HCT116 (cell line): ENCODE measurements around the gene CNBD2. TPM values are rescaled to one million over a fixed set of nuclear protein-coding genes. Genes with fewer than 3 reads are reported as not detected.

Experiments
- ATAC-seq: fragments of 200-7000 bp; cut with Tn5 transposase; 2 replicates; pipeline ENCODE4 v1.9.1; 2020; ENCODE audit warnings: mild to moderate bottlenecking, moderate library complexity
- BruUV-seq: library from RNA; stranded (reverse); fragments of 400-500 nt; replicated peaks from 2 replicates; lab custom pipeline; 2021; lab: Mats Ljungman, UMichigan
- CTCF ChIA-PET: fragments of 300-600 bp; sonication (Branson Sonifier 250); formaldehyde crosslinking; loops from one replicate; lab custom pipeline; 2021; ENCODE audit warnings: antibody characterized with exemption; lab: Charles Lee
- POLR2A ChIA-PET: fragments of 300-600, 350-600 bp; sonication (Branson Sonifier 250); formaldehyde crosslinking; loops from one replicate; lab custom pipeline; 2021; ENCODE audit warnings: antibody characterized with exemption; lab: Charles Lee
- RAD21 ChIA-PET, 2 experiments: fragments of 300-600 bp; sonication (Branson Sonifier 250); formaldehyde crosslinking; loops; one replicate each; lab custom pipeline; 2023; ENCODE audit warnings: low total read pairs in 2 of 2; ENCODE audit not compliant: uncharacterized antibody in 2 of 2, unreplicated experiment in 2 of 2, low non-redundant PET in 1 of 2; lab: Charles Lee
- DNase-seq: peaks from one replicate; pipeline ENCODE4 v3.0.0-alpha.2; 2010; ENCODE audit warnings: low read depth, low spot score
- H2AFZ ChIP-seq: fragments of 200-600 bp; shearing (Covaris generic), sonication (generic); 2 replicates; pipeline ENCODE4 v1.6.1; 2017; ENCODE audit warnings: low read depth, mixed run types, mixed read lengths, antibody characterized with exemption, low read length; ENCODE audit not compliant: poor library complexity, severe bottlenecking
- H3K27ac ChIP-seq: 2 replicates; pipeline ENCODE4 v1.5.1; 2012; ENCODE audit warnings: low read depth, low read length
- H3K27me3 ChIP-seq: fragments of 200-600 bp; sonication (generic); 2 replicates; pipeline ENCODE4 v1.6.1; 2016; ENCODE audit warnings: mixed run types, low read length, mixed read lengths; ENCODE audit not compliant: insufficient read depth
- H3K36me3 ChIP-seq, 2 experiments: fragments of 200-500 bp in 1 of 2; fragments of 200-600 bp in 1 of 2; sonication (Bioruptor generic) in 1 of 2; sonication (generic) in 1 of 2; 2 replicates each; pipeline versions ENCODE4 v1.5.1 to v1.6.1; 2014 to 2016; ENCODE audit warnings: low read length in 2 of 2, inconsistent platforms in 1 of 2, mixed read lengths in 1 of 2, mixed run types in 1 of 2; ENCODE audit not compliant: insufficient read depth in 2 of 2, control insufficient read depth in 1 of 2
- H3K4me1 ChIP-seq, 2 experiments: fragments of 200-600 bp in 1 of 2; sonication (generic) in 1 of 2; 2 replicates each; pipeline versions ENCODE4 v1.5.1 to v1.6.1; 2012 to 2017; ENCODE audit warnings: low read length in 2 of 2, inconsistent platforms in 1 of 2, mild to moderate bottlenecking in 1 of 2, mixed read lengths in 1 of 2, mixed run types in 1 of 2, moderate library complexity in 1 of 2; ENCODE audit not compliant: insufficient read depth in 2 of 2, control insufficient read depth in 1 of 2
- H3K4me2 ChIP-seq: fragments of 200-600 bp; sonication (generic); 2 replicates; pipeline ENCODE4 v1.6.1; 2017; ENCODE audit warnings: mixed run types, low read length, mixed read lengths
- H3K4me3 ChIP-seq, 2 experiments: fragments of 200-600 bp in 1 of 2; sonication (generic) in 1 of 2; replicated peaks in 1 of 2; 2 replicates each; pipeline ENCODE4 v1.5.1; 2011 to 2016; ENCODE audit warnings: low read length in 2 of 2, control low read depth in 1 of 2, low read depth in 1 of 2, mild to moderate bottlenecking in 1 of 2, mixed read lengths in 1 of 2, mixed run types in 1 of 2
- H3K79me2 ChIP-seq: fragments of 200-600 bp; sonication (generic); 2 replicates; pipeline ENCODE4 v1.6.1; 2017; ENCODE audit warnings: mild to moderate bottlenecking, mixed run types, low read length, moderate library complexity, mixed read lengths; ENCODE audit not compliant: insufficient read depth
- H3K9ac ChIP-seq: fragments of 200-600 bp; sonication (generic); 2 replicates; pipeline ENCODE4 v1.6.1; 2016; ENCODE audit warnings: low read length, mixed read lengths
- H3K9me2 ChIP-seq: fragments of 200-600 bp; sonication (generic), shearing (Covaris generic); 2 replicates; pipeline ENCODE4 v1.6.1; 2017; ENCODE audit warnings: mixed run types, mild to moderate bottlenecking, moderate library complexity; ENCODE audit not compliant: insufficient read depth
- H3K9me3 ChIP-seq, 2 experiments: fragments of 200-500 bp in 1 of 2; fragments of 200-600 bp in 1 of 2; sonication (Bioruptor generic) in 1 of 2; sonication (generic) in 1 of 2; 2 replicates each; pipeline ENCODE4 v1.6.1; 2014 to 2017; ENCODE audit warnings: low read length in 2 of 2, mixed read lengths in 2 of 2, inconsistent platforms in 1 of 2, low read depth in 1 of 2, mild to moderate bottlenecking in 1 of 2, mixed run types in 1 of 2, moderate library complexity in 1 of 2; ENCODE audit not compliant: control insufficient read depth in 1 of 2, insufficient read depth in 1 of 2
- H4K20me1 ChIP-seq: fragments of 200-600 bp; sonication (generic), shearing (Covaris generic); 2 replicates; pipeline ENCODE4 v1.6.1; 2017; ENCODE audit warnings: mixed run types, mild to moderate bottlenecking, moderate library complexity; ENCODE audit not compliant: insufficient read depth
- CEBPB ChIP-seq: IDR thresholded peaks from 2 replicates; pipeline ENCODE4 v1.6.1; 2012; ENCODE audit warnings: low read depth
- EGR1 ChIP-seq: IDR thresholded peaks from 2 replicates; pipeline ENCODE4 v1.6.1; 2012; ENCODE audit warnings: low read depth
- ELF1 ChIP-seq: IDR thresholded peaks from 2 replicates; pipeline ENCODE4 v1.6.1; 2012; ENCODE audit warnings: low read depth, borderline replicate concordance
- EZH2 ChIP-seq: fragments of 200-600 bp; sonication (generic); IDR thresholded peaks from 2 replicates; pipeline ENCODE4 v1.6.1; 2017; ENCODE audit warnings: antibody characterized with exemption, mixed run types
- POLR2A ChIP-seq: IDR thresholded peaks from 2 replicates; pipeline ENCODE4 v1.7.0; 2011; ENCODE audit warnings: borderline replicate concordance; ENCODE audit not compliant: insufficient read depth, insufficient read length; ENCODE audit errors: extremely low read depth
- RAD21 ChIP-seq: IDR thresholded peaks from 2 replicates; pipeline ENCODE4 v1.6.1; 2012; ENCODE audit warnings: low read depth, mild to moderate bottlenecking
- SIN3A ChIP-seq: IDR thresholded peaks from 2 replicates; pipeline ENCODE4 v1.6.1; 2012; ENCODE audit warnings: low read depth
- SRF ChIP-seq: IDR thresholded peaks from 2 replicates; pipeline ENCODE4 v1.6.1; 2012; ENCODE audit warnings: low read depth
- TCF7L2 ChIP-seq: IDR thresholded peaks from 2 replicates; pipeline ENCODE4 v1.7.0; 2011; ENCODE audit warnings: borderline replicate concordance, inconsistent platforms; ENCODE audit not compliant: insufficient read depth, insufficient read length; ENCODE audit errors: extremely low read depth
- YY1 ChIP-seq: IDR thresholded peaks from 2 replicates; pipeline ENCODE4 v1.6.1; 2011; ENCODE audit warnings: low read length, low read depth, moderate library complexity, mild to moderate bottlenecking; ENCODE audit not compliant: insufficient replicate concordance; ENCODE audit errors: extremely low read depth
- ZNF274 ChIP-seq: fragments of 200-500 bp; sonication (Bioruptor generic); IDR thresholded peaks from 2 replicates; pipeline ENCODE4 v1.6.1; 2014; ENCODE audit warnings: mild to moderate bottlenecking, low read depth, low read length, inconsistent platforms
- intact Hi-C: fragments of 100-400 bp; cut with micrococcal nuclease; formaldehyde crosslinking; loops from 2 replicates; pipeline ENCODE4 v1.10.0; 2022
- total RNA-seq: library from RNA; stranded (reverse); gene quantifications from one replicate; pipeline ENCODE4 v1.2.1, GENCODE V29; 2021; ENCODE audit not compliant: unreplicated experiment
- TF ChIP-seq, protein P1 (sequence below): IDR thresholded peaks from 2 replicates; pipeline ENCODE4 v1.6.1; 2012
- TF ChIP-seq, protein P2 (sequence below), 3 experiments: fragments of 200-600 bp in 1 of 3; sonication (generic) in 1 of 3; IDR thresholded peaks in 2 of 3; conservative IDR thresholded peaks in 1 of 3; 2 replicates each; pipeline ENCODE4 v1.5.1; 2012 to 2017; ENCODE audit warnings: low read depth in 2 of 3, low read length in 2 of 3, antibody characterized with exemption in 1 of 3, borderline replicate concordance in 1 of 3, control low read depth in 1 of 3, mild to moderate bottlenecking in 1 of 3, mixed read lengths in 1 of 3, mixed run types in 1 of 3, moderate library complexity in 1 of 3; ENCODE audit not compliant: insufficient read depth in 1 of 3

The CNBD2 gene
- total RNA-seq, 1 experiment from 2014 or later, result 3.1 TPM

DNA sequence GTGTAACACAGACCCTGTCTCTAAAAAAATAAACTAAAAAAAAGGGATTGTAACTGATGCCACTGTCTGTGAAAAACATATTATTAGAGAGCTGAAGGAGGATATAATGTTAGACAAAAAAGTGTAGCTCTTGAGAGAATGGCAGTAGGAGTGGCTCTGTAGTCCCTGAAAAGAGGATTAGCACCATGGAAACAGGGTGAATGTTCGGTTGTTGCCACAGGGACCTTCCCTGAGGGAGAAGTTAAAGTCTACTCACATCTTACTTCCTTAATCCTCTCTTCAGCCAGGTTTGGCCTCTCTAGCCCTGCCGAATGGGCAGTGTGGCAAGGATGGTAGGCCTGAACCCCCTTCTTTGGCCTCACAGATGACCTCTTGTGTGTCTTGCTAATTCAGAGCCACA lies 26.1 kb upstream of the CNBD2 start:
- ChIA-PET POLR2A (no interaction called here), CTCF (interaction anchor here (3.1 kb wide), 1 partner anchor 12 kb away, joined by 15 read pairs; the partner anchor contains the start of gene SCAND1), RAD21 (no interaction called here)
- intact Hi-C loops, result no loop called here
- Histone ChIP-seq H3K9me2 (no peaks in the 10 kb centered on the region), H3K36me3 (peaks cover 0 to 3% of the 10 kb centered on the region in 2 experiments; a peak in 1 of 4 replicates), H3K79me2 (no peaks in the 10 kb centered on the region), H3K9ac (no peak overlapping the region), H3K27me3 (no peaks in the 10 kb centered on the region), H3K4me1 (no peaks in the 10 kb centered on the region), H3K4me3 (no peak overlapping the region), H3K4me2 (no peak overlapping the region), H4K20me1 (no peaks in the 10 kb centered on the region), H2AFZ (no peak overlapping the region), H3K27ac (no peak overlapping the region), H3K9me3 (no peaks in the 10 kb centered on the region)
- BruUV-seq, result no TSS peak
- TF ChIP-seq ZNF274, result no peak
- TF ChIP-seq ELF1, result no peak
- no peak for TF ChIP-seq POLR2A
- TF ChIP-seq RAD21, result no peak
- TF ChIP-seq, protein P1, sequence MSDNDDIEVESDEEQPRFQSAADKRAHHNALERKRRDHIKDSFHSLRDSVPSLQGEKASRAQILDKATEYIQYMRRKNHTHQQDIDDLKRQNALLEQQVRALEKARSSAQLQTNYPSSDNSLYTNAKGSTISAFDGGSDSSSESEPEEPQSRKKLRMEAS, result no peak
- TF ChIP-seq, protein P2, sequence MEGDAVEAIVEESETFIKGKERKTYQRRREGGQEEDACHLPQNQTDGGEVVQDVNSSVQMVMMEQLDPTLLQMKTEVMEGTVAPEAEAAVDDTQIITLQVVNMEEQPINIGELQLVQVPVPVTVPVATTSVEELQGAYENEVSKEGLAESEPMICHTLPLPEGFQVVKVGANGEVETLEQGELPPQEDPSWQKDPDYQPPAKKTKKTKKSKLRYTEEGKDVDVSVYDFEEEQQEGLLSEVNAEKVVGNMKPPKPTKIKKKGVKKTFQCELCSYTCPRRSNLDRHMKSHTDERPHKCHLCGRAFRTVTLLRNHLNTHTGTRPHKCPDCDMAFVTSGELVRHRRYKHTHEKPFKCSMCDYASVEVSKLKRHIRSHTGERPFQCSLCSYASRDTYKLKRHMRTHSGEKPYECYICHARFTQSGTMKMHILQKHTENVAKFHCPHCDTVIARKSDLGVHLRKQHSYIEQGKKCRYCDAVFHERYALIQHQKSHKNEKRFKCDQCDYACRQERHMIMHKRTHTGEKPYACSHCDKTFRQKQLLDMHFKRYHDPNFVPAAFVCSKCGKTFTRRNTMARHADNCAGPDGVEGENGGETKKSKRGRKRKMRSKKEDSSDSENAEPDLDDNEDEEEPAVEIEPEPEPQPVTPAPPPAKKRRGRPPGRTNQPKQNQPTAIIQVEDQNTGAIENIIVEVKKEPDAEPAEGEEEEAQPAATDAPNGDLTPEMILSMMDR (IDR thresholded peaks at IDR 0.05 in 2 of 3, conservative IDR thresholded peaks at IDR 0.05 in 1 of 3; ENCODE audit: borderline replicate concordance in 1 of 3, insufficient read depth in 1 of 3, low read depth in 2 of 3, low read length in 2 of 3), result no peak
- TF ChIP-seq EGR1, result no peak
- no peak for TF ChIP-seq YY1
- TF ChIP-seq EZH2, result no peak
- TF ChIP-seq CEBPB, result no peak
- no peak for TF ChIP-seq TCF7L2
- TF ChIP-seq SRF, result no peak
- TF ChIP-seq SIN3A, result no peak
- no peak for DNase-seq
- no peak for ATAC-seq
